Ishikawa (cell line): Measurements from ENCODE around the gene HARBI1.

Experiments used
- CEBPB ChIP-seq: IDR thresholded peaks from 2 replicates; pipeline ENCODE4 v1.6.1; 2012
- CREB1 ChIP-seq: IDR thresholded peaks from 2 replicates; pipeline ENCODE4 v1.6.1; 2012; ENCODE audit warnings: low read depth
- EP300 ChIP-seq: IDR thresholded peaks from 2 replicates; pipeline ENCODE4 v1.6.1; 2012; ENCODE audit warnings: borderline replicate concordance
- FOXM1 ChIP-seq: IDR thresholded peaks from 2 replicates; pipeline ENCODE4 v1.6.1; 2012; ENCODE audit warnings: low read depth, borderline replicate concordance
- RAD21 ChIP-seq: IDR thresholded peaks from 2 replicates; pipeline ENCODE4 v1.6.1; 2012; ENCODE audit warnings: low read depth
- REST ChIP-seq: IDR thresholded peaks from 2 replicates; pipeline ENCODE4 v1.6.1; 2012; ENCODE audit warnings: low read depth, mild to moderate bottlenecking
- TAF1 ChIP-seq: IDR thresholded peaks from 2 replicates; pipeline ENCODE4 v1.6.1; 2012; ENCODE audit warnings: low read depth, mild to moderate bottlenecking
- TCF12 ChIP-seq: IDR thresholded peaks from 2 replicates; pipeline ENCODE4 v1.6.1; 2012; ENCODE audit warnings: low read depth
- TEAD4 ChIP-seq: IDR thresholded peaks from 2 replicates; pipeline ENCODE4 v1.6.1; 2012
- USF1 ChIP-seq: IDR thresholded peaks from 2 replicates; pipeline ENCODE4 v1.6.1; 2012
- ZBTB7A ChIP-seq: IDR thresholded peaks from 2 replicates; pipeline ENCODE4 v1.6.1; 2012; ENCODE audit warnings: low read depth
- TF ChIP-seq, protein P1 (sequence below): IDR thresholded peaks from 2 replicates; pipeline ENCODE4 v1.6.1; 2012

DNA sequence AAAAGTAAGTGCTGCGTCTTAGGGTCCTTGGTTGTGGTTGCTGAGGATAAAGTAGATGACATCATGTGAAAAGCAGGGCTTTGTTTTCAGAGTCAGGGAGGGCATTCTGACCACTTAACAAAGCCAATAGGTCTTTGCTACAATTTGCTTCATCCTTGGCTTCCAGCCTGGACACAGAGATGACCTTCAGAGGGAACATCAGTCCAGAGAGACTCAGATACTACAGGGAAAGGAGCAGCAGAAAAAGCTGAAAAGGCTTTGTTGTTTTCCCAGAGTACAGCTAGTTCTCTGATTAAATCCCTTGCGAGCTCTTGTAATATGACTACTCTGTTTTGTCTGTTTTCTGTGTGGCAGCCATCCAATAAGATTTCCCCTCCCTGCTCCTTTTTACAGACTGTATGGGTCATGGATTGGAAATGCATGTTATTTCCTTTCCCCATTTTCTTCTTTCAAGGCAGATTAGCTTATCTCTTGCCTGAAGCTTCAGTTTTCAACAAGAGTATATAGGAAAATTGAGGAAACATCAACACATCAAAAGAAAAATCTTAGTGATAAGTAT lies 32.2 kb upstream of the HARBI1 start:
- TF ChIP-seq TAF1, result no peak
- TF ChIP-seq, protein P1, sequence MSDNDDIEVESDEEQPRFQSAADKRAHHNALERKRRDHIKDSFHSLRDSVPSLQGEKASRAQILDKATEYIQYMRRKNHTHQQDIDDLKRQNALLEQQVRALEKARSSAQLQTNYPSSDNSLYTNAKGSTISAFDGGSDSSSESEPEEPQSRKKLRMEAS, result no peak
- TF ChIP-seq EP300, result no peak
- no peak for TF ChIP-seq TCF12
- no peak for TF ChIP-seq FOXM1
- no peak for TF ChIP-seq REST
- no peak for TF ChIP-seq CEBPB
- TF ChIP-seq CREB1, result no peak
- no peak for TF ChIP-seq RAD21
- no peak for TF ChIP-seq TEAD4
- TF ChIP-seq USF1, result no peak
- TF ChIP-seq ZBTB7A, result no peak
